ENCODE results near the gene CAMKMT.

DNA sequence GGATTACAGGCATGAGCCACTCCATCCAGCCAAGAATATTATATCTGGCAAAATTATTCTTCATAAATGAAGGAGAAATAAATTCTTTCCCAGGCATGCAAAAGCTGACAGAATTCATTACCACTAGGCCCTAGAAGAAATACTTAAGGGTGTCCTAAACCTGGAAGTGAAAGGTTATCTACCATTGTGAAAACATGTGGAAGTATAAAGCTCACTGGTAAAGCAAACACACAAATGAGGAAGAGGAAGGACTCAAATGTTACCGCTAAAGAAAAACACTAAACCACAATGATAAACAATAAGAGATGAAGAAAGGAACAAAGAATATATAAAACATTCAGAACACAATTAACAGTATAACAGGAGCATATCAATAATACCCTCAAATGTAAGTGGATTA lies 171.8 kb downstream of the CAMKMT start:
- TF ChIP-seq, protein P1, sequence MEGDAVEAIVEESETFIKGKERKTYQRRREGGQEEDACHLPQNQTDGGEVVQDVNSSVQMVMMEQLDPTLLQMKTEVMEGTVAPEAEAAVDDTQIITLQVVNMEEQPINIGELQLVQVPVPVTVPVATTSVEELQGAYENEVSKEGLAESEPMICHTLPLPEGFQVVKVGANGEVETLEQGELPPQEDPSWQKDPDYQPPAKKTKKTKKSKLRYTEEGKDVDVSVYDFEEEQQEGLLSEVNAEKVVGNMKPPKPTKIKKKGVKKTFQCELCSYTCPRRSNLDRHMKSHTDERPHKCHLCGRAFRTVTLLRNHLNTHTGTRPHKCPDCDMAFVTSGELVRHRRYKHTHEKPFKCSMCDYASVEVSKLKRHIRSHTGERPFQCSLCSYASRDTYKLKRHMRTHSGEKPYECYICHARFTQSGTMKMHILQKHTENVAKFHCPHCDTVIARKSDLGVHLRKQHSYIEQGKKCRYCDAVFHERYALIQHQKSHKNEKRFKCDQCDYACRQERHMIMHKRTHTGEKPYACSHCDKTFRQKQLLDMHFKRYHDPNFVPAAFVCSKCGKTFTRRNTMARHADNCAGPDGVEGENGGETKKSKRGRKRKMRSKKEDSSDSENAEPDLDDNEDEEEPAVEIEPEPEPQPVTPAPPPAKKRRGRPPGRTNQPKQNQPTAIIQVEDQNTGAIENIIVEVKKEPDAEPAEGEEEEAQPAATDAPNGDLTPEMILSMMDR (IDR thresholded peaks at IDR 0.05) = no peak
- no peak for TF ChIP-seq POLR2A (IDR thresholded peaks at IDR 0.05)

Measured in Peyer's patch (tissue), 4 donors.